PC-9 (cell line): ENCODE data around the gene C5orf15. TPM values are rescaled to one million over a fixed set of nuclear protein-coding genes. Genes with fewer than 3 reads are reported as not detected.

Experiments used
- BruUV-seq: library from RNA; stranded (reverse); fragments of 400-500 nt; replicated peaks from 2 replicates; lab custom pipeline; 2021; lab: Mats Ljungman, UMichigan
- CTCF ChIA-PET: fragments of 300-600 bp; sonication (Branson Sonifier 250); formaldehyde crosslinking; loops from one replicate; lab custom pipeline; 2022; ENCODE audit warnings: antibody characterized with exemption; lab: Charles Lee
- POLR2A ChIA-PET: fragments of 300-600 bp; sonication (Branson Sonifier 250); formaldehyde crosslinking; loops from one replicate; lab custom pipeline; 2022; ENCODE audit warnings: antibody characterized with exemption; ENCODE audit not compliant: unreplicated experiment; lab: Charles Lee
- DNase-seq, 2 experiments: peaks; one replicate each; pipeline versions ENCODE4 v3.0.0 to v3.0.0-alpha.2; 2015 to 2022; ENCODE audit warnings: mixed read lengths in 1 of 2
- H2AFZ ChIP-seq: fragments of 200-600 bp; sonication (generic); 2 replicates; pipeline ENCODE4 v1.8.1; 2017; ENCODE audit warnings: antibody characterized with exemption
- H3F3A ChIP-seq: fragments of 200-600 bp; sonication (generic); 2 replicates; pipeline ENCODE4 v1.8.1; 2017; ENCODE audit warnings: antibody characterized with exemption, mild to moderate bottlenecking, low read depth; ENCODE audit not compliant: insufficient read depth
- H3K27ac ChIP-seq: fragments of 200-600 bp; sonication (generic); 2 replicates; pipeline ENCODE4 v1.6.1; 2016; ENCODE audit warnings: mixed run types
- H3K27me3 ChIP-seq: fragments of 200-600 bp; sonication (generic); 2 replicates; pipeline ENCODE4 v1.6.1; 2016; ENCODE audit warnings: low read depth, mixed run types; ENCODE audit not compliant: insufficient read depth
- H3K36me3 ChIP-seq: fragments of 200-600 bp; sonication (generic); 2 replicates; pipeline ENCODE4 v1.6.1; 2016; ENCODE audit warnings: low read depth, mixed run types
- H3K4me1 ChIP-seq: fragments of 200-600 bp; sonication (generic); replicated peaks from 2 replicates; pipeline ENCODE4 v1.6.1; 2016; ENCODE audit warnings: mixed run types; ENCODE audit not compliant: insufficient read depth
- H3K4me2 ChIP-seq: fragments of 200-600 bp; sonication (generic); 2 replicates; pipeline ENCODE4 v1.6.1; 2017; ENCODE audit warnings: mixed run types
- H3K4me3 ChIP-seq: fragments of 200-600 bp; sonication (generic); 2 replicates; pipeline ENCODE4 v1.6.1; 2016; ENCODE audit warnings: mixed run types
- H3K79me2 ChIP-seq: fragments of 200-600 bp; sonication (generic); 2 replicates; pipeline ENCODE4 v1.6.1; 2017; ENCODE audit warnings: low read depth, mixed run types
- H3K9me2 ChIP-seq: fragments of 200-600 bp; sonication (generic); 2 replicates; pipeline ENCODE4 v1.8.1; 2017; ENCODE audit warnings: mild to moderate bottlenecking; ENCODE audit not compliant: insufficient read depth
- H3K9me3 ChIP-seq: fragments of 200-600 bp; sonication (generic); 2 replicates; pipeline ENCODE4 v1.8.1; 2016; ENCODE audit warnings: low read depth; ENCODE audit not compliant: insufficient read depth
- H4K20me1 ChIP-seq: fragments of 200-600 bp; sonication (generic); 2 replicates; pipeline ENCODE4 v1.8.1; 2017; ENCODE audit not compliant: insufficient read depth
- CTCF ChIP-seq: fragments of 200-600 bp; sonication (generic); conservative IDR thresholded peaks from 2 replicates; pipeline ENCODE4 v1.6.1; 2017; ENCODE audit warnings: mixed run types, antibody characterized with exemption, mild to moderate bottlenecking, moderate library complexity
- EZH2 ChIP-seq: fragments of 200-600 bp; sonication (generic); IDR thresholded peaks from 2 replicates; pipeline ENCODE4 v1.8.0; 2017; ENCODE audit warnings: antibody characterized with exemption, low read depth
- intact Hi-C: fragments of 100-400 bp; cut with micrococcal nuclease; formaldehyde crosslinking; loops from one replicate; pipeline ENCODE4 v1.10.0; 2022; ENCODE audit not compliant: unreplicated experiment
- total RNA-seq: library from RNA; stranded (reverse); gene quantifications from 2 replicates; pipeline ENCODE4 v1.2.3, GENCODE V29; 2021

C5orf15 gene
- total RNA-seq, 1 experiment from 2014 or later = 45.0 TPM

DNA sequence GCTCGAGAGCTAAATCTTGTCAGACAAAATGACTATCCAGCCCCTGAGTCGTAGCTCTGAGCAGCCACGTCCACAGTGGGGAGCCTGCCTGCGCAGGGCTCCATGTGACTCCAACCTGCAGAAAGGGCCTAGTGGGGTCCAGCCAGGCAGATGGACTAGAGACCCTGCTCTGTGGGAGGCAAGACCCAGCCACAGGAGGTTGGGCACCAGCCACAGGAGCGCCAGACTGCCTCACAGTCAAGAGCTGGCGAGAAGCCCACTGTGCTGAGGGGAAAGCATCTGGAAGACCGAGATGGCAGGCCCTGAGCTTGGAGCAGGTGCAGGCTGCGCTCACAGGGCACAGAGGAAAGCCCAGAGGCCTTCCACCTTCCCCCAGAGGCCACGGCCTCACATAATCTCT lies 61.4 kb downstream of the C5orf15 start:
- no peak for DNase-seq
- TF ChIP-seq EZH2 (no peak), CTCF (no peak)
- no TSS peak for BruUV-seq
- POLR2A ChIA-PET = no interaction called here
- no peak overlapping the region for H2AFZ ChIP-seq
- H3K4me1 ChIP-seq = no peaks in the 10 kb centered on the region
- no peaks in the 10 kb centered on the region for H3K27me3 ChIP-seq
- H3F3A ChIP-seq = no peaks in the 10 kb centered on the region
- no peak overlapping the region for H3K27ac ChIP-seq
- CTCF ChIA-PET = no interaction called here
- no peaks in the 10 kb centered on the region for H3K36me3 ChIP-seq
- H3K9me2 ChIP-seq = 0 out of 2 replicates have a peak, but pooled peaks cover 3% of the 10 kb centered on the region
- no peaks in the 10 kb centered on the region for H3K9me3 ChIP-seq
- no peak overlapping the region for H3K4me2 ChIP-seq
- H3K4me3 ChIP-seq = no peak overlapping the region
- no peaks in the 10 kb centered on the region for H4K20me1 ChIP-seq
- intact Hi-C loops = no loop called here
- H3K79me2 ChIP-seq = no peaks in the 10 kb centered on the region

DNA sequence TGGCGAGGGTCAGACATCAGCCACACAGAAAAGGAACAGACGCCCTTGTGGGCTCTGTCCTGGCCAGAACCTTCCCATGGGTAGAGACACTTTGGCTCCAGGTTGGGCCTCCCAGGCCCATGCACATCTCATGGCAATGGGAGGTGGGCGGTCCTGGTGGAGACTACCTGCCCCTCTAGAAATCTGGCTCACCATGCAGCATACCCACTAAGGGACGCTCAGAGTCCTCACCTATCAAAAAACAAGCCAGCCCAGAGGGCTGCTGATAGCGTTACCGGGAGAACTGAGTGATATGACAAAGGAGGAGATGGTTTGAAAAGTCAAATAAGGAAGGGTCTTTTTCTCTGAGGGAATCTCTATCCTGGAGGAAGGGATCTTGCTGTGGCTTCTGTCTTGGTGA lies 62.1 kb downstream of the C5orf15 start:
- intact Hi-C loops = no loop called here
- POLR2A ChIA-PET = no interaction called here
- H3K79me2 ChIP-seq = no peaks in the 10 kb centered on the region
- H4K20me1 ChIP-seq = no peaks in the 10 kb centered on the region
- H3K36me3 ChIP-seq = no peaks in the 10 kb centered on the region
- no peaks in the 10 kb centered on the region for H3K27me3 ChIP-seq
- no peak overlapping the region for H3K4me3 ChIP-seq
- no peak for DNase-seq
- CTCF ChIA-PET = no interaction called here
- no peak overlapping the region for H3K27ac ChIP-seq
- no peaks in the 10 kb centered on the region for H3F3A ChIP-seq
- H3K9me3 ChIP-seq = no peaks in the 10 kb centered on the region
- H3K4me1 ChIP-seq = no peaks in the 10 kb centered on the region
- no peak for TF ChIP-seq CTCF
- no peak for TF ChIP-seq EZH2
- no peak overlapping the region for H3K4me2 ChIP-seq
- H2AFZ ChIP-seq = no peak overlapping the region
- H3K9me2 ChIP-seq = 0 out of 2 replicates have a peak, but pooled peaks cover 3% of the 10 kb centered on the region
- no TSS peak for BruUV-seq

Other genes starting within 250 kb of the C5orf15 start
- 157 and 228 TPM in 2 replicates for gene VDAC1, start 36.4 kb upstream of the C5orf15 start, total RNA-seq
- gene TCF7, start 146.1 kb upstream of the C5orf15 start, total RNA-seq = 8.9 and 13.0 TPM in 2 replicates
- 335 and 409 TPM in 2 replicates for gene SKP1, start 208.3 kb upstream of the C5orf15 start, total RNA-seq